ENCODE measurements around the gene BIRC2.

BIRC2 gene

DNA sequence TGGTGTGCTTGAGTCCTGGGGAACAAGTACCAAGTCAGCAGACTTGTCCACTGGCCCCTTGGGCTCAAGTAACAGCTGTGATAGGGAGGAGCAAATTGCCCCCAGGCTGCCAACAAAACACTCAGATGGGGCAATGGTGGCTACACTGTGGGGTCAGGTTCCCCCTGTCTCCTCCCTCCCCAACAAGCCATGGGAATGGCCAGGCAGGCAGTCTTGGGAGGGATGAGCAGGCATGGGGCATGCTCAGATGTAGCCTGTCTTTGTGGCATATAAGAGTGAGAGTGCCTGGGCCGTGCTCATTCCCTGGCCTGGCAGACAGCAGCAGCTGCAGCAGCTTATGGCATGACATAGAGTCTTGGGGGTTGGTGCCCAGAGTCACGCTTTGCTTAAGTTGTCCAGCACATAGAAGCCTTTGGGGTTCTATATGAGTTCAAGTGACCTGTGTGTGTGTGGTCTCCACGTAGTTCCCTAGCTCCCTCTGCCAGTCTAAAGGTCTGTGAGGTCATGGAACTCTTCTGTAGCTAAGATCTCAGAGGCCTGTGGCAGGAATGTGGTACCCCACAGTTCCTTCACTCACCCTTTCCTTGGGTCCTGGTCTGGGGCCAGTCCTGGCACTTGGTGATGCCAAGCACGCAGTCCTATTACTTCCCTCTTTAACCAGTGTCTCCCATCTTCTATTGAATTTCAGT is 44.7 kb downstream of the BIRC2 start:
- no peak overlapping the region for H3K4me3 ChIP-seq (ENCODE audit: low read length)
- H3K4me1 ChIP-seq (ENCODE audit: control insufficient read depth, insufficient read depth, low read length): peaks cover 3% of the 10 kb centered on the region
- H3K9ac ChIP-seq (ENCODE audit: low read length): no peak overlapping the region
- H3K36me3 ChIP-seq (ENCODE audit: control insufficient read depth, insufficient read depth, low read length, severe bottlenecking): peaks cover 77% of the 10 kb centered on the region
- no peaks in the 10 kb centered on the region for H3K27me3 ChIP-seq (replicated peaks; ENCODE audit: control insufficient read depth, insufficient read depth, low read length)
- H3K9me3 ChIP-seq (ENCODE audit: control insufficient read depth, low read length): no peaks in the 10 kb centered on the region
- no peak for DNase-seq (ENCODE audit: low read depth)

DNA sequence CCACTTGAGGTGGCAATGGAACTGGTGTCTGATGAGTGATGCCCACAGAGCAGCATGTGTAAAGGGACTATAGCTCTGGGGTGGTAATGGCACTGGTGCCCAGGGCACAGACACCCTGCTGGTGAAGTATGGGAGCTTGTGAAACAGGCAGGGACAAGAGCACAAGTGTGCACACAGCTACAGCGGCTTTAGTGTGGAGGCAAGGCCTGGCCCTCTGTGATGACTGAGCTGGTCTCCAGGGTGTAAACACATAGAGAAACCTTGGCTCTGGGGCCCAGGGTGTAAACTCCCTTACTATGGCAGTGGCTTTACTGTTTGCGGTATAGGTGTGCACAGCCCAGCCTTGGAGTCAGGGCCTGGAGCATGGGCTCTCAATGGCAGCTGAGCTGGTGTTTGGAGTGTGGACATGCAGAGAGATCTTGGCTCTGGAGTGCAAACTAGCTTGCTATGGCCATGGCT is 46.3 kb downstream of the BIRC2 start:
- Histone ChIP-seq H3K9ac (ENCODE audit: low read length) (no peak overlapping the region), H3K9me3 (ENCODE audit: control insufficient read depth, low read length) (no peaks in the 10 kb centered on the region), H3K27me3 (replicated peaks; ENCODE audit: control insufficient read depth, insufficient read depth, low read length) (no peaks in the 10 kb centered on the region), H3K4me1 (ENCODE audit: control insufficient read depth, insufficient read depth, low read length) (peaks cover 13% of the 10 kb centered on the region), H3K4me3 (ENCODE audit: low read length) (no peak overlapping the region), H3K36me3 (ENCODE audit: control insufficient read depth, insufficient read depth, low read length, severe bottlenecking) (peaks cover 69% of the 10 kb centered on the region)
- no peak for DNase-seq (ENCODE audit: low read depth)

DNA sequence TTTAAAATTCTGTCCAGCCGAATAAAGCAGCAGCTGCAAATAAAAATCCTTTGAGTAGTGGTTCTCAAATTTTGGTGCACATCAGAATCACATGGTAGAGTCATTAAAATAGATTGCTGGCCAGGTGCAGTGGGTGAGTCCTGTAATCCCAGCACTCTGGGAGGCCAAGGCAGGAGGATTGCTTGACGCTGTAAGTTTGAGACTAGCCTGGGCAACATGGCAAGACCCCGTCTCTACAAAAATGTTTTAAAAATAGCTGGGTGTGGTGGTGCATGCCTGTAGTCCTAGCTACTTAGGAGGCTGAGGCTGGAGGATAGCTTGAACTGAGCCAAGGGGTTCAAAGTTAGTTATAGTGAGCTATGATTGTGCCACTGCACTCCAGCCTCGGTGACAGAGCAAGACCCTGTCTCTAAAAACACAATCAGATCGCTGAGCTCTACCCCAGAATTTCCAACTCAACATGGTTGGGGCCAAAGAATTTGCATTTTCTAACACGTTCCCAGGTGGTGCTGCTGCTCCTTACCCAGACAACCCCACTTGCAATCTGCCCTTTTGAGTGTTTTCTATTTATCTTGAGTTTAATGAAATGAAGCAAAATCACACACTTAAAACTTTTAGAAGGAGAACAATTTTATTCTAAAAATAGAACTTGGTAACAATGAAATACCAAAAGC is 48.8 kb downstream of the BIRC2 start:
- Histone ChIP-seq H3K9me3 (ENCODE audit: control insufficient read depth, low read length) (no peaks in the 10 kb centered on the region), H3K4me1 (ENCODE audit: control insufficient read depth, insufficient read depth, low read length) (peaks cover 13% of the 10 kb centered on the region), H3K9ac (ENCODE audit: low read length) (no peak overlapping the region), H3K36me3 (ENCODE audit: control insufficient read depth, insufficient read depth, low read length, severe bottlenecking) (peaks cover 74% of the 10 kb centered on the region), H3K4me3 (ENCODE audit: low read length) (no peak overlapping the region), H3K27me3 (replicated peaks; ENCODE audit: control insufficient read depth, insufficient read depth, low read length) (no peaks in the 10 kb centered on the region)
- no peak for DNase-seq (ENCODE audit: low read depth)

DNA sequence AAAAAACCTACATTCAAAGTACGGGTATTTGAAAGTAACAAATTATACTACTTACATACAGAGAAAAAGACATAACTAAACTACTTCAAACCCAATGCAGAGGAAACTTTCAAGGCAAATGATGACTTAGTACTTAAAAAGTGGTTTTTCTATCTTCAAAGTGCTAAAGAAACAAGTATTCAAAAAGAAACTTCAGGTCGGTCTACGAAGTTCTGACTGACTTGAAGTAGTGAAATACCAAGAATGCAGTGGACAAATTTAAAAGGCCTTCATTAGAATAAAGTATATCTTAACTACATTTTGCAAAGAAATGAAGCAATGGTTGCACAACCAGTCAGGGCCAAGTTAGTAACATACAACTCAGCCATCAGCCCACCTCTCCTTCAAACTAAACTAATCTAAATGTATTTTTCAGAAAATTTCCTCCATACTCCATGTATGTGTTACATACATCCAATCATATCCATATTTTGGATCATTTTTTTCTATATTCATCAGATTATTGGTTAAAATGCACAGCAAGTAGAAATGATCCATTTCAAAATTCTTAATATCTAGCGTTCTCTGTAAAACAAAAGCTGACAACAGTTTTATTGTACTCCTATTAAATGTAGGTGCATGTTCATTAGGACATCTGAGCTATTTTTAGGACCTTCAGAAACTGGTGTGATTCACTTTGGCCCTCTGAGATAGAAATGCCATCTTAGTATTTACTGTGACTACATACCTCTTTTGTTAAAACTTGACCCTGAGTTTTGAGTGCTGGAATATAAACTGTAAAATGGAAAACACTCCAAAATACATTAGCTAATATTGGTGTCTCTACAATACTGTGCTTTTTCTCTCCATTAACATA is 49.9 kb downstream of the BIRC2 start:
- Histone ChIP-seq H3K4me3 (ENCODE audit: low read length) (no peak overlapping the region), H3K27me3 (replicated peaks; ENCODE audit: control insufficient read depth, insufficient read depth, low read length) (no peaks in the 10 kb centered on the region), H3K36me3 (ENCODE audit: control insufficient read depth, insufficient read depth, low read length, severe bottlenecking) (peaks cover 74% of the 10 kb centered on the region), H3K9me3 (ENCODE audit: control insufficient read depth, low read length) (no peaks in the 10 kb centered on the region), H3K9ac (ENCODE audit: low read length) (no peak overlapping the region), H3K4me1 (ENCODE audit: control insufficient read depth, insufficient read depth, low read length) (peaks cover 13% of the 10 kb centered on the region)
- peak; percentile 28 for DNase-seq (ENCODE audit: low read depth)

- no peak for DNase-seq (ENCODE audit: low read depth)
- Histone ChIP-seq H3K4me3 (ENCODE audit: low read length) (no peak overlapping the region), H3K27me3 (replicated peaks; ENCODE audit: control insufficient read depth, insufficient read depth, low read length) (no peaks in the 10 kb centered on the region), H3K4me1 (ENCODE audit: control insufficient read depth, insufficient read depth, low read length) (peaks cover 13% of the 10 kb centered on the region), H3K9ac (ENCODE audit: low read length) (no peak overlapping the region), H3K9me3 (ENCODE audit: control insufficient read depth, low read length) (no peaks in the 10 kb centered on the region), H3K36me3 (ENCODE audit: control insufficient read depth, insufficient read depth, low read length, severe bottlenecking) (peaks cover 72% of the 10 kb centered on the region)
Measured at GRCh38 chr11:102398297-102398696, 51.3 kb downstream of the BIRC2 start.

DNA sequence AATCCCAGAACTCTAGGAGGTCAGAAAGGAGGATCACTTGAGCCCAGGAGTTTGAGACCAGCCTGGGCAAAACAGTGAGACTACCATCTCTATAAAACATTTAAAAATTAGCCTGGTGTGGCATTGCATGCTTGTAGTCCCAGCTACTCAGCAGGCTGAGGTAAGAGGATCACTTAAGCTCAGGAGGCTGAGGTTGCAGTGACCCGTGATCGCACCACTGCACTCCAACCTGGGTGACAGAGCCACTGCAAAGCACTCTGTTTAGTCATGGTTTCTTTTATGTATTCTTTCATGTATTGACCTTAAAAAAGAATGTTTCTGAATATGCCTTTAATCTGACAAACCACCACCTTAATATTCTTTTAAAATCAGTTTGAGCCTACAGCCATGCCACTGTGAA is 52.2 kb downstream of the BIRC2 start:
- no peaks in the 10 kb centered on the region for H3K9me3 ChIP-seq (ENCODE audit: control insufficient read depth, low read length)
- no peak for DNase-seq (ENCODE audit: low read depth)

DNA sequence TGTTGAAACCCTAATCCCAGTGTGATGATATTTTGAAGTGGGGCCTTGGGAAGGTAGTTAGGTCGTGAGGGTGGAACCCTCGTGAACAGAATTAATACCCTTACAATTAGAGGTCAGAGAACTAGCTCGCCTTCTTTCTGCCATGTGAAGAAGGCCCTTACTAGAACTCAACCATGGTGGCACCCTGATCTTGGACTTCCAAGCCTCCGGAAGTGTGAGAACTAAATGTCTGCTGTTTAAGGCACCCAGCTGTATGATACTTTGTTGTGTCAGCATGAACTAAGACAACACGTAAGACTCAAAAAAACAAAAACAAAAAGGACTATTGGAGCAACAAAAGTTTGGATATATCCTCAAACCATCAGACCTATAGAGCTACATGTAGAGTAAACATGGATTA is 53.6 kb downstream of the BIRC2 start:
- DNase-seq (ENCODE audit: low read depth): no peak
- H3K9me3 ChIP-seq (ENCODE audit: control insufficient read depth, low read length): no peaks in the 10 kb centered on the region
- H3K9ac ChIP-seq (ENCODE audit: low read length): no peak overlapping the region
- no peaks in the 10 kb centered on the region for H3K27me3 ChIP-seq (replicated peaks; ENCODE audit: control insufficient read depth, insufficient read depth, low read length)
- no peak overlapping the region for H3K4me3 ChIP-seq (ENCODE audit: low read length)
- peaks cover 13% of the 10 kb centered on the region for H3K4me1 ChIP-seq (ENCODE audit: control insufficient read depth, insufficient read depth, low read length)
- peaks cover 64% of the 10 kb centered on the region for H3K36me3 ChIP-seq (ENCODE audit: control insufficient read depth, insufficient read depth, low read length, severe bottlenecking)

More for the DNA sequence above, 52.2 kb downstream of the BIRC2 start:
- H3K36me3 ChIP-seq (ENCODE audit: control insufficient read depth, insufficient read depth, low read length, severe bottlenecking): peaks cover 72% of the 10 kb centered on the region
- H3K4me1 ChIP-seq (ENCODE audit: control insufficient read depth, insufficient read depth, low read length): peaks cover 13% of the 10 kb centered on the region
- H3K4me3 ChIP-seq (ENCODE audit: low read length): no peak overlapping the region
- H3K9ac ChIP-seq (ENCODE audit: low read length): no peak overlapping the region
- H3K27me3 ChIP-seq (replicated peaks; ENCODE audit: control insufficient read depth, insufficient read depth, low read length): no peaks in the 10 kb centered on the region

DNA sequence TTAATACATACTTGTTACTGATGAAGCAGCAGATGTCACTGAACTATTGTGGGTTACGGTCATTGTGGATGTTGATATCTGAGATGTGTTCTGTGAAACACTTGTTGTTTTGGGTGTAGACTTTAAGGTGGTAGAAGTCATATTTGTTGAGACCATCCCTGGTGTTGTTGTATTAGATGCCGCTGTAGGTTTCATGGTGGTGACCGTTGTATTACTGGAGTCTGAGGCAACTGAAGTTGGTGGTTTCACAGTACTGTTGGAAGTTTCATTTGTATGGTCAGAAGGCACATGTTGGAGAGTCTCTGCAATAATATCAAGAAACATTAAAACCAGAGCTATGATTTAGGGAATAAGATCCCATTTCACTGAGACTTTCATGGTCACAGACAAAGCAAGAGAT is 54.9 kb downstream of the BIRC2 start:
- no peak for DNase-seq (ENCODE audit: low read depth)
- no peaks in the 10 kb centered on the region for H3K27me3 ChIP-seq (replicated peaks; ENCODE audit: control insufficient read depth, insufficient read depth, low read length)
- H3K4me1 ChIP-seq (ENCODE audit: control insufficient read depth, insufficient read depth, low read length): peaks cover 8% of the 10 kb centered on the region
- H3K9me3 ChIP-seq (ENCODE audit: control insufficient read depth, low read length): no peaks in the 10 kb centered on the region
- no peak overlapping the region for H3K4me3 ChIP-seq (ENCODE audit: low read length)
- peaks cover 68% of the 10 kb centered on the region for H3K36me3 ChIP-seq (ENCODE audit: control insufficient read depth, insufficient read depth, low read length, severe bottlenecking)
- H3K9ac ChIP-seq (ENCODE audit: low read length): no peak overlapping the region

DNA sequence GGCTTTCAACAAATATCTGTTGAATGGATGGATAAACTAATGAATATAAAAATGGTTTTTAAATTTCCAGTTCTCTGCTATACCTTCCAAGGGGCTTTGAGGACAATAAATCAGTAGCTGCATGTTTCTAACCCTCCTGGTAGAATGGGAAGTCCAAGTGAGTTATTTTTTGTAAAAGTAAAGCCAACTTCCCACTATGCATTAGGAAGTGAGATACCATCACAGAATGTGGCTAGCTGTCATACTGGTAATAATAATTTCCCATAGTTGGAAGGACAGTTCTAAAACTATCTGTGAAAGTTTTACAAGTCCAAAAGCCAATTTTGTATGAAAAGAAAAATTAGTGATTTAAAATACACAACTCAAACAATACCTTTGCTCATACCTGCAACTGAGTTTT is 55.5 kb downstream of the BIRC2 start:
- Histone ChIP-seq H3K4me1 (ENCODE audit: control insufficient read depth, insufficient read depth, low read length) (peaks cover 1% of the 10 kb centered on the region), H3K9ac (ENCODE audit: low read length) (no peak overlapping the region), H3K36me3 (ENCODE audit: control insufficient read depth, insufficient read depth, low read length, severe bottlenecking) (peaks cover 68% of the 10 kb centered on the region), H3K27me3 (replicated peaks; ENCODE audit: control insufficient read depth, insufficient read depth, low read length) (no peaks in the 10 kb centered on the region), H3K9me3 (ENCODE audit: control insufficient read depth, low read length) (no peaks in the 10 kb centered on the region), H3K4me3 (ENCODE audit: low read length) (no peak overlapping the region)
- no peak for DNase-seq (ENCODE audit: low read depth)

GRCh38 chr11:102405501-102405900 is 58.5 kb downstream of the BIRC2 start:
- Histone ChIP-seq H3K36me3 (ENCODE audit: control insufficient read depth, insufficient read depth, low read length, severe bottlenecking) (peaks cover 46% of the 10 kb centered on the region), H3K9me3 (ENCODE audit: control insufficient read depth, low read length) (no peaks in the 10 kb centered on the region), H3K9ac (ENCODE audit: low read length) (no peak overlapping the region)

DNA sequence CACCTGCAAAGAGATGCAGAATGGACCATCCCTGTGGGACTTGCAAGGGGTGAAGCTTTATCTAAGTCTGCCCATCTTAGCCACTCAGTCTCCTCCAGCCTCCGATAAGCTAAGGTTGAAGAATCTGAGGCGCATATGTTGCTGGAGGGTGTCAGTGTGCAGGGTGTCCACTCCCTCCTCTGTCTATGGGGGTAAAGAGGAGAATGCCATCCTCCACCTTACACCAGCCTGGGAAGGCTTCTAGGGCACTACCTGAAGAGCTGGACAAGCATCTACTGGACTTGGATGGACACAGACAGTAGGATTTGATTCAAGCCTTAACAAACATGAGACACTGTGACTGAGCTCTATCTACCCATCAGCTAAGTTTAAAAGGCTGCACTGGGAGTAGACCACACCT is 59.1 kb downstream of the BIRC2 start:
- no peak overlapping the region for H3K9ac ChIP-seq (ENCODE audit: low read length)
- no peak for DNase-seq (ENCODE audit: low read depth)

More at GRCh38 chr11:102405501-102405900, 58.5 kb downstream of the BIRC2 start:
- H3K27me3 ChIP-seq (replicated peaks; ENCODE audit: control insufficient read depth, insufficient read depth, low read length): no peaks in the 10 kb centered on the region
- H3K4me3 ChIP-seq (ENCODE audit: low read length): no peak overlapping the region
- H3K4me1 ChIP-seq (ENCODE audit: control insufficient read depth, insufficient read depth, low read length): peaks cover 4% of the 10 kb centered on the region
- DNase-seq (ENCODE audit: low read depth): no peak

More for the DNA sequence above, 59.1 kb downstream of the BIRC2 start:
- H3K36me3 ChIP-seq (ENCODE audit: control insufficient read depth, insufficient read depth, low read length, severe bottlenecking): peaks cover 40% of the 10 kb centered on the region
- no peak overlapping the region for H3K4me3 ChIP-seq (ENCODE audit: low read length)
- H3K4me1 ChIP-seq (ENCODE audit: control insufficient read depth, insufficient read depth, low read length): peaks cover 4% of the 10 kb centered on the region
- no peaks in the 10 kb centered on the region for H3K27me3 ChIP-seq (replicated peaks; ENCODE audit: control insufficient read depth, insufficient read depth, low read length)
- H3K9me3 ChIP-seq (ENCODE audit: control insufficient read depth, low read length): no peaks in the 10 kb centered on the region
